Spinal cord (tissue), 10 donors: Measurements from ENCODE around the gene ABHD5. TPM values are rescaled to one million over a fixed set of nuclear protein-coding genes. Genes with fewer than 3 reads are reported as not detected.

ENCODE experiments used
- DNase-seq, 6 donors: peaks; one replicate each; pipeline versions ENCODE4 v3.0.0 to v3.0.0-alpha.2; 2013 to 2015; ENCODE audit warnings: low spot score in 6 of 6, low read depth in 4 of 6
- H3K27ac ChIP-seq: one replicate; pipeline ENCODE4 v1.5.1; 2013; ENCODE audit warnings: low read depth, low read length, control low read depth
- H3K27me3 ChIP-seq: one replicate; pipeline ENCODE4 v1.6.1; 2013; ENCODE audit warnings: low read length; ENCODE audit not compliant: control insufficient read depth, insufficient read depth
- H3K36me3 ChIP-seq: one replicate; pipeline ENCODE4 v1.6.1; 2013; ENCODE audit warnings: low read length; ENCODE audit not compliant: control insufficient read depth, insufficient read depth
- H3K4me1 ChIP-seq: one replicate; pipeline ENCODE4 v1.6.1; 2013; ENCODE audit warnings: low read length; ENCODE audit not compliant: control insufficient read depth, insufficient read depth
- H3K4me3 ChIP-seq: one replicate; pipeline ENCODE4 v1.5.1; 2013; ENCODE audit warnings: low read depth, low read length, control low read depth
- H3K9me3 ChIP-seq: one replicate; pipeline ENCODE4 v1.6.1; 2013; ENCODE audit warnings: low read length; ENCODE audit not compliant: control insufficient read depth, insufficient read depth
- WGBS: methylation state at CpG from one replicate; pipeline ENCODE4 v1.1.5; 2013; ENCODE audit warnings: missing lambda C conversion rate; ENCODE audit not compliant: insufficient coverage; 5-methylcytosine and 5-hydroxymethylcytosine counted together
- polyA plus RNA-seq, 2 donors: library from polyadenylated mRNA; unstranded; fragments of 120-200 nt; gene quantifications; one replicate each; pipeline ENCODE4 v1.2.1, GENCODE V29; 2013; ENCODE audit not compliant: insufficient read length in 2 of 2
- total RNA-seq, 2 donors: library from RNA; depleted of rRNA in 1 of 2; stranded (reverse); fragments of 120-200 nt in 1 of 2; fragments of >200 nt in 1 of 2; gene quantifications; one replicate each; pipeline versions ENCODE4 v1.2.3 to v1.2.4, GENCODE V29; 2013 to 2014
- donor health status: healthy.

The ABHD5 gene
- total and polyA plus RNA-seq, 4 donors: 28.8 to 40.4 (median 31.8) TPM

GRCh38 chr3:43759938-43760337, 69.2 kb downstream of the ABHD5 start:
- no peaks in the 10 kb centered on the region for H3K36me3 ChIP-seq
- H3K9me3 ChIP-seq: no peaks in the 10 kb centered on the region
- DNase-seq: no peak
- no peaks in the 10 kb centered on the region for H3K27me3 ChIP-seq
- whole genome bisulfite sequencing: no CpG with 5 or more reads among the region's 2 CpGs
- no peak overlapping the region for H3K4me3 ChIP-seq
- no peak overlapping the region for H3K27ac ChIP-seq
- peaks cover 6% of the 10 kb centered on the region for H3K4me1 ChIP-seq

GRCh38 chr3:43760938-43761337, 70.2 kb downstream of the ABHD5 start:
- Histone ChIP-seq H3K27ac (no peak overlapping the region), H3K4me1 (peaks cover 6% of the 10 kb centered on the region), H3K9me3 (no peaks in the 10 kb centered on the region), H3K4me3 (no peak overlapping the region), H3K36me3 (no peaks in the 10 kb centered on the region), H3K27me3 (no peaks in the 10 kb centered on the region)
- DNase-seq: no peak
- 83% methylated on average over 2 of the region's 4 CpGs for WGBS

GRCh38 chr3:43762451-43762850, 71.7 kb downstream of the ABHD5 start:
- WGBS: 87% methylated on average over 3 of the region's 6 CpGs
- Histone ChIP-seq H3K4me3 (no peak overlapping the region), H3K36me3 (no peaks in the 10 kb centered on the region), H3K4me1 (peaks cover 6% of the 10 kb centered on the region), H3K9me3 (no peaks in the 10 kb centered on the region), H3K27me3 (no peaks in the 10 kb centered on the region), H3K27ac (no peak overlapping the region)
- DNase-seq: no peak

- Histone ChIP-seq H3K36me3 (no peaks in the 10 kb centered on the region), H3K27ac (no peak overlapping the region), H3K4me3 (no peak overlapping the region), H3K27me3 (no peaks in the 10 kb centered on the region), H3K9me3 (no peaks in the 10 kb centered on the region), H3K4me1 (peaks cover 11% of the 10 kb centered on the region)
- DNase-seq: peak in 2 of 6 donors; percentile 38 to 55
- WGBS: 31% methylated on average over 2 of the region's 2 CpGs
Observed at GRCh38 chr3:43764056-43764455, 73.3 kb downstream of the ABHD5 start.

GRCh38 chr3:43764471-43764870, 73.7 kb downstream of the ABHD5 start:
- no peaks in the 10 kb centered on the region for H3K9me3 ChIP-seq
- no peaks in the 10 kb centered on the region for H3K27me3 ChIP-seq
- no peaks in the 10 kb centered on the region for H3K36me3 ChIP-seq
- no peak overlapping the region for H3K27ac ChIP-seq
- no peak overlapping the region for H3K4me3 ChIP-seq
- WGBS: 62% methylated on average over 2 of the region's 2 CpGs
- H3K4me1 ChIP-seq: peaks cover 11% of the 10 kb centered on the region
- DNase-seq: no peak

- Histone ChIP-seq H3K4me3 (no peak overlapping the region), H3K4me1 (peaks cover 22% of the 10 kb centered on the region), H3K27me3 (no peaks in the 10 kb centered on the region), H3K36me3 (no peaks in the 10 kb centered on the region), H3K27ac (no peak overlapping the region), H3K9me3 (no peaks in the 10 kb centered on the region)
- 85% methylated on average over 3 of the region's 4 CpGs for WGBS
- DNase-seq: no peak
Observed at GRCh38 chr3:43765521-43765971, 74.8 kb downstream of the ABHD5 start.

- no peak for DNase-seq
Observed at GRCh38 chr3:43766672-43767465, 76.1 kb downstream of the ABHD5 start.

GRCh38 chr3:43768381-43768973, 77.7 kb downstream of the ABHD5 start:
- DNase-seq: peak in 2 of 6 donors; percentile 35 to 84
- H3K27ac ChIP-seq: no peak overlapping the region
- no peaks in the 10 kb centered on the region for H3K36me3 ChIP-seq
- peaks cover 31% of the 10 kb centered on the region for H3K4me1 ChIP-seq
- no peaks in the 10 kb centered on the region for H3K9me3 ChIP-seq
- WGBS: 8% methylated on average over 3 of the region's 5 CpGs
- no peak overlapping the region for H3K4me3 ChIP-seq
- no peaks in the 10 kb centered on the region for H3K27me3 ChIP-seq

More at GRCh38 chr3:43766672-43767465, 76.1 kb downstream of the ABHD5 start:
- H3K4me3 ChIP-seq: no peak overlapping the region
- no peaks in the 10 kb centered on the region for H3K36me3 ChIP-seq
- no peaks in the 10 kb centered on the region for H3K9me3 ChIP-seq
- H3K4me1 ChIP-seq: peaks cover 26% of the 10 kb centered on the region
- H3K27ac ChIP-seq: no peak overlapping the region
- H3K27me3 ChIP-seq: no peaks in the 10 kb centered on the region
- no CpG with 5 or more reads among the region's 2 CpGs for WGBS

GRCh38 chr3:43769097-43769884, 78.6 kb downstream of the ABHD5 start:
- H3K27me3 ChIP-seq: no peaks in the 10 kb centered on the region
- peak overlapping the region; percentile 24 for H3K4me3 ChIP-seq
- no peak overlapping the region for H3K27ac ChIP-seq
- no peaks in the 10 kb centered on the region for H3K9me3 ChIP-seq
- WGBS: 6% methylated on average over 22 of the region's 22 CpGs
- H3K36me3 ChIP-seq: no peaks in the 10 kb centered on the region
- H3K4me1 ChIP-seq: peaks cover 31% of the 10 kb centered on the region
- peak; percentile 74 to 95 (median 76) for DNase-seq
